ENCODE data around the gene ERBB4. TPM values are rescaled to one million over a fixed set of nuclear protein-coding genes. Genes with fewer than 3 reads are reported as not detected.

ERBB4 gene
- total RNA-seq, 3 donors from 2014 or later: 1.6 to 53.1 (median 18.4) TPM

DNA sequence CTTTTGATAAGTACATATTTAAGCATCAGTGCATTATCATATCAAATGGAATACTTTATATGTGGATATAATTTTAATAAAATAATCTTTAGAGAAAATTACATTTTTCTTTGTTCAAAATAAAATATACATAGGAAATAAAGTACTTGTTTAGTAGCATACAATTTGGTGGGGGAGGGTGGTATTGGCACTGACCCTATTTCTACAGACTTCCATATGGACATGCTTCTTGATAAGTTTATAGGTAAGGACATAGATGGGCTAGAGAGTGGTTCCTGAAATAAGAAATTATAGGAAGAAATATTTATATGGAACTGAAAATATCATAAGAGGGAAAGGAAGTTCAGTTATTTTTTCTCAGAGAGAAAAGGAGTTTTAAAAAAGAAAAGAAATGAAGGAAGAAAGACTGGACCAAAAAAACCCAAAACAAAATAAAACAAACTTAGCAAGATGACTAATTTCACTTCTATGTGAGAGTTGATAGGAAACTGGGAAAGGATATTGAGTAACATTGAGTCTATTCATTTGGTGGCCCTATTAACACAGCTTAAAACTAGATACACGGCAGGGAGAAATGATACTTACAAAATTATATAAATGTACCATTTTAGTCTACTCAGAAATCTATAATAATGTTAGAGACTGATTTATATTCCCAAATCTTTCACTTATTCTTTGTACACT lies 505.9 kb downstream of the ERBB4 start:
- intact Hi-C loops (cut with DNase I; ENCODE audit: low total_unique reads): no loop called here
- no peak overlapping the region for H3K4me3 ChIP-seq
- no peak for DNase-seq (ENCODE audit: low spot score in 2 of 2)
- no peaks in the 10 kb centered on the region for H3K9me3 ChIP-seq
- no peak overlapping the region for H3K27ac ChIP-seq
- no peaks in the 10 kb centered on the region for H3K27me3 ChIP-seq
- H3K36me3 ChIP-seq: no peaks in the 10 kb centered on the region
- H3K4me1 ChIP-seq: no peaks in the 10 kb centered on the region
- TF ChIP-seq POLR2AphosphoS5 (IDR thresholded peaks at IDR 0.05): no peak
- TF ChIP-seq, protein P1, sequence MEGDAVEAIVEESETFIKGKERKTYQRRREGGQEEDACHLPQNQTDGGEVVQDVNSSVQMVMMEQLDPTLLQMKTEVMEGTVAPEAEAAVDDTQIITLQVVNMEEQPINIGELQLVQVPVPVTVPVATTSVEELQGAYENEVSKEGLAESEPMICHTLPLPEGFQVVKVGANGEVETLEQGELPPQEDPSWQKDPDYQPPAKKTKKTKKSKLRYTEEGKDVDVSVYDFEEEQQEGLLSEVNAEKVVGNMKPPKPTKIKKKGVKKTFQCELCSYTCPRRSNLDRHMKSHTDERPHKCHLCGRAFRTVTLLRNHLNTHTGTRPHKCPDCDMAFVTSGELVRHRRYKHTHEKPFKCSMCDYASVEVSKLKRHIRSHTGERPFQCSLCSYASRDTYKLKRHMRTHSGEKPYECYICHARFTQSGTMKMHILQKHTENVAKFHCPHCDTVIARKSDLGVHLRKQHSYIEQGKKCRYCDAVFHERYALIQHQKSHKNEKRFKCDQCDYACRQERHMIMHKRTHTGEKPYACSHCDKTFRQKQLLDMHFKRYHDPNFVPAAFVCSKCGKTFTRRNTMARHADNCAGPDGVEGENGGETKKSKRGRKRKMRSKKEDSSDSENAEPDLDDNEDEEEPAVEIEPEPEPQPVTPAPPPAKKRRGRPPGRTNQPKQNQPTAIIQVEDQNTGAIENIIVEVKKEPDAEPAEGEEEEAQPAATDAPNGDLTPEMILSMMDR (IDR thresholded peaks at IDR 0.05): no peak
- no peak for TF ChIP-seq POLR2A (IDR thresholded peaks at IDR 0.05)

GRCh38 chr2:212032032-212032431 lies 506.6 kb downstream of the ERBB4 start:
- Histone ChIP-seq H3K27me3 (no peaks in the 10 kb centered on the region), H3K4me3 (no peak overlapping the region), H3K27ac (no peak overlapping the region), H3K36me3 (no peaks in the 10 kb centered on the region), H3K9me3 (no peaks in the 10 kb centered on the region), H3K4me1 (no peaks in the 10 kb centered on the region)
- intact Hi-C loops (cut with DNase I; ENCODE audit: low total_unique reads): no loop called here
- no peak for DNase-seq (ENCODE audit: low spot score in 2 of 2)
- no peak for TF ChIP-seq POLR2A (IDR thresholded peaks at IDR 0.05)
- TF ChIP-seq, protein P1 (IDR thresholded peaks at IDR 0.05): no peak
- TF ChIP-seq POLR2AphosphoS5 (IDR thresholded peaks at IDR 0.05): no peak

GRCh38 chr2:212030709-212031108 lies 507.9 kb downstream of the ERBB4 start:
- Histone ChIP-seq H3K27ac (no peak overlapping the region), H3K27me3 (no peaks in the 10 kb centered on the region), H3K9me3 (no peaks in the 10 kb centered on the region), H3K4me3 (no peak overlapping the region), H3K4me1 (no peaks in the 10 kb centered on the region), H3K36me3 (no peaks in the 10 kb centered on the region)
- intact Hi-C loops (cut with DNase I; ENCODE audit: low total_unique reads): no loop called here
- TF ChIP-seq POLR2AphosphoS5 (IDR thresholded peaks at IDR 0.05) (no peak), POLR2A (IDR thresholded peaks at IDR 0.05) (no peak)
- TF ChIP-seq, protein P1 (IDR thresholded peaks at IDR 0.05): no peak
- DNase-seq (ENCODE audit: low spot score in 2 of 2): no peak

GRCh38 chr2:212028798-212029394 lies 509.7 kb downstream of the ERBB4 start:
- no peak for DNase-seq (ENCODE audit: low spot score in 2 of 2)
- TF ChIP-seq POLR2AphosphoS5 (IDR thresholded peaks at IDR 0.05): no peak
- TF ChIP-seq, protein P1 (IDR thresholded peaks at IDR 0.05): no peak
- no peak for TF ChIP-seq POLR2A (IDR thresholded peaks at IDR 0.05)
- intact Hi-C loops (cut with DNase I; ENCODE audit: low total_unique reads): no loop called here
- Histone ChIP-seq H3K9me3 (no peaks in the 10 kb centered on the region), H3K36me3 (no peaks in the 10 kb centered on the region), H3K27ac (no peak overlapping the region), H3K4me1 (no peaks in the 10 kb centered on the region), H3K27me3 (no peaks in the 10 kb centered on the region), H3K4me3 (no peak overlapping the region)

Data from breast epithelium (tissue), 4 donors.